Erythroblast (primary cell): ENCODE data around the gene AGMO.

Experiments used
- GATA1 ChIP-seq: IDR thresholded peaks from 2 replicates; pipeline ENCODE4 v1.6.1; 2011; ENCODE audit warnings: low read depth, mild to moderate bottlenecking, control low read depth, low read length, moderate library complexity
- POLR2A ChIP-seq: IDR thresholded peaks from 2 replicates; pipeline ENCODE4 v1.6.1; 2011; ENCODE audit warnings: mild to moderate bottlenecking, low read length

DNA sequence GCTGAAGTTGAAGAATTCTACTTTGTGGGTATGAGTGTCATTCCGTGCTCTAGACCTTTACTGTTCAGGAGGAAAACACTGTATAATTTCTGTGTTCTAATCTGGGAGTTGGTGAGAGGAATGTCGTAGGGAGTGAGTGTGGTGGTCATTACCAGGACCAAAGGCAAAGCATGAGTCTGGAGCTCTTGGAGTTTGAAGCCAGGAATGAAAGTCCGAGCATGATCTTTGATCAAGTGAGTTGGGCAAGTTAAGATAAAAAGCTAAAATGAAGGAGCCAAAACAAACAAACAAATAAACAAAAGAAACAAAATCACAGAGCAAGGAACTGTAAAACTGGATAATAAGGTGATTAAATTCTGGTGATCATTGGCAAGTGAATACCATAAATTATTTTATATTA is 161.4 kb downstream of the AGMO start:
- TF ChIP-seq POLR2A: no peak
- no peak for TF ChIP-seq GATA1
